Measurements from ENCODE around the gene INTS12. TPM values are rescaled to one million over a fixed set of nuclear protein-coding genes. Genes with fewer than 3 reads are reported as not detected.

INTS12 gene
- total and polyA plus RNA-seq, 2 experiments from 2014 or later: 16.5 to 24.6 TPM

- H3F3A ChIP-seq (ENCODE audit: insufficient read depth): no peaks in the 10 kb centered on the region
- no peaks in the 10 kb centered on the region for H3K4me1 ChIP-seq (ENCODE audit: insufficient read depth)
- H3K79me2 ChIP-seq (ENCODE audit: insufficient read depth): no peaks in the 10 kb centered on the region
- H3K9me3 ChIP-seq (ENCODE audit: low read depth): no peaks in the 10 kb centered on the region
- no peak overlapping the region for H3K9ac ChIP-seq
- H3K36me3 ChIP-seq (ENCODE audit: low read depth): no peaks in the 10 kb centered on the region
- 0% methylated on average over 1 of the region's 1 CpG for WGBS, 2 experiments (ENCODE audit: low coverage in 1 of 2, low lambda C conversion rate in 2 of 2, missing lambda C conversion rate in 2 of 2)
- no peaks in the 10 kb centered on the region for H3K27me3 ChIP-seq (replicated peaks; ENCODE audit: insufficient read depth)
- no peak overlapping the region for H3K4me2 ChIP-seq (ENCODE audit: unreplicated experiment)
- no peaks in the 10 kb centered on the region for H4K20me1 ChIP-seq (ENCODE audit: insufficient read depth)
- no peak overlapping the region for H3K4me3 ChIP-seq
- H3K27ac ChIP-seq: no peak overlapping the region
- TF ChIP-seq EZH2 (IDR thresholded peaks at IDR 0.05; ENCODE audit: insufficient read depth, poor library complexity, severe bottlenecking) (no peak), EZH2phosphoT487 (IDR thresholded peaks at IDR 0.05; ENCODE audit: insufficient read depth, low read depth) (no peak)
- H2AFZ ChIP-seq: no peak overlapping the region
- in situ Hi-C loops (cut with MboI): no loop called here
- DNase-seq: no peak
- H3K9me2 ChIP-seq (ENCODE audit: insufficient read depth): no peaks in the 10 kb centered on the region
These were observed 63.0 kb downstream of the INTS12 start for GRCh38 chr4:105645440-105645839.

GRCh38 chr4:105644257-105644656 lies 64.2 kb downstream of the INTS12 start:
- TF ChIP-seq EZH2 (IDR thresholded peaks at IDR 0.05; ENCODE audit: insufficient read depth, poor library complexity, severe bottlenecking): no peak
- no peak for TF ChIP-seq EZH2phosphoT487 (IDR thresholded peaks at IDR 0.05; ENCODE audit: insufficient read depth, low read depth)
- no peaks in the 10 kb centered on the region for H3K27me3 ChIP-seq (replicated peaks; ENCODE audit: insufficient read depth)

GRCh38 chr4:105641845-105642244 lies 66.6 kb downstream of the INTS12 start:
- Histone ChIP-seq H3K4me3 (no peak overlapping the region), H3F3A (ENCODE audit: insufficient read depth) (no peaks in the 10 kb centered on the region), H3K4me1 (ENCODE audit: insufficient read depth) (0 out of 2 replicates have a peak, but pooled peaks cover 3% of the 10 kb centered on the region), H3K4me2 (ENCODE audit: unreplicated experiment) (no peak overlapping the region), H3K27me3 (replicated peaks; ENCODE audit: insufficient read depth) (no peaks in the 10 kb centered on the region), H3K9me2 (ENCODE audit: insufficient read depth) (no peaks in the 10 kb centered on the region), H3K36me3 (ENCODE audit: low read depth) (no peaks in the 10 kb centered on the region), H3K27ac (no peak overlapping the region), H2AFZ (no peak overlapping the region), H3K79me2 (ENCODE audit: insufficient read depth) (no peaks in the 10 kb centered on the region), H3K9ac (no peak overlapping the region), H3K9me3 (ENCODE audit: low read depth) (no peaks in the 10 kb centered on the region), H4K20me1 (ENCODE audit: insufficient read depth) (no peaks in the 10 kb centered on the region)
- in situ Hi-C loops (cut with MboI): no loop called here
- no peak for DNase-seq
- WGBS, 2 experiments (ENCODE audit: low coverage in 1 of 2, low lambda C conversion rate in 2 of 2, missing lambda C conversion rate in 2 of 2): 53% methylated on average over 4 of the region's 4 CpGs
- no peak for TF ChIP-seq EZH2 (IDR thresholded peaks at IDR 0.05; ENCODE audit: insufficient read depth, poor library complexity, severe bottlenecking)
- no peak for TF ChIP-seq EZH2phosphoT487 (IDR thresholded peaks at IDR 0.05; ENCODE audit: insufficient read depth, low read depth)

More at GRCh38 chr4:105644257-105644656, 64.2 kb downstream of the INTS12 start:
- H3K4me2 ChIP-seq (ENCODE audit: unreplicated experiment): no peak overlapping the region
- no peak overlapping the region for H3K9ac ChIP-seq
- no peak for DNase-seq
- H3K9me3 ChIP-seq (ENCODE audit: low read depth): no peaks in the 10 kb centered on the region
- H3K9me2 ChIP-seq (ENCODE audit: insufficient read depth): no peaks in the 10 kb centered on the region
- H3K27ac ChIP-seq: no peak overlapping the region
- no peaks in the 10 kb centered on the region for H3K36me3 ChIP-seq (ENCODE audit: low read depth)
- H3K4me3 ChIP-seq: no peak overlapping the region
- H2AFZ ChIP-seq: no peak overlapping the region
- WGBS, 2 experiments (ENCODE audit: low coverage in 1 of 2, low lambda C conversion rate in 2 of 2, missing lambda C conversion rate in 2 of 2): 16 to 19% methylated on average over 2 of the region's 2 CpGs
- no peaks in the 10 kb centered on the region for H3F3A ChIP-seq (ENCODE audit: insufficient read depth)
- H4K20me1 ChIP-seq (ENCODE audit: insufficient read depth): no peaks in the 10 kb centered on the region
- H3K4me1 ChIP-seq (ENCODE audit: insufficient read depth): no peaks in the 10 kb centered on the region
- in situ Hi-C loops (cut with MboI): no loop called here
- H3K79me2 ChIP-seq (ENCODE audit: insufficient read depth): no peaks in the 10 kb centered on the region

DNA sequence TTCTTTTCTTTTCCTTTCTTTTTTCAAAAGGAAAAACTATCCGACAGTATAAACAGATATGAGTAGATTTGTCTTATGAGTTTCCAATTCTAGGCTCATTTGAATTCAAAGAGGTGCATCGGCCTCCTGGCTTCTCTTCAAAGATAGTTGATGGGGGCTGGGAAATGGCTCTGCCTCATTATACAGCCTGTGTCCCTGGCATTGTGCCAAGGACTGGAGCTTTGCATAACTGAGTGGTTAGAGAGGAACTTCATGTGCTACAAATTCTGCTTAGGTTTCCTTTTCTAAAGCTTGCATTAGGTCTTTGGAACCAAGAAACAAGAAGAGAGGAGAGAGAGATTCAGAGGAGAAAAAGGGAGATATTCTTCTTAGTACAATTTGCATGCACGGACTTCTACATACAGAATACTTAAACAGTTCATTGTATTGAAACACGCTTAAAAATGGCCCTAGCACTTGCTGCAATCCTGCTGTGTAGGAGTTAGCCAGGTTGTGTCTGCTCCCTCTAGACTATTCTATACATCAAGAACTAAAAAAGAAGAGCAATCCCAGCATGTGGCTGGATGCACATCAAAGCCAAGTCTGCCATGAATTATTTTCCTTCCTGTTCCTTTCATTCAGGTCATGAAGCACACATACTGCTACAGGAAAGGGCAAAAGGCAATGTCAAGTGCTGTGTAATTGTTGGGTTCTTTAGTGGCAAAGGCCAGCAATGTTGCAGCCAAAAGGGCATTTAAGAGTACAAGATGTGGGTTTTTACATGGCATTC lies 70.9 kb downstream of the INTS12 start:
- H3K9ac ChIP-seq: no peak overlapping the region
- H3F3A ChIP-seq (ENCODE audit: insufficient read depth): no peaks in the 10 kb centered on the region
- 0 out of 2 replicates have a peak, but pooled peaks cover 3% of the 10 kb centered on the region for H3K4me1 ChIP-seq (ENCODE audit: insufficient read depth)
- H3K36me3 ChIP-seq (ENCODE audit: low read depth): no peaks in the 10 kb centered on the region
- H3K27ac ChIP-seq: no peak overlapping the region
- in situ Hi-C loops (cut with MboI): no loop called here
- H3K9me2 ChIP-seq (ENCODE audit: insufficient read depth): no peaks in the 10 kb centered on the region
- no peak for TF ChIP-seq EZH2 (IDR thresholded peaks at IDR 0.05; ENCODE audit: insufficient read depth, poor library complexity, severe bottlenecking)
- TF ChIP-seq EZH2phosphoT487 (IDR thresholded peaks at IDR 0.05; ENCODE audit: insufficient read depth, low read depth): no peak
- DNase-seq: peak; percentile 10
- 15 to 26% methylated on average over 4 of the region's 4 CpGs for WGBS, 2 experiments (ENCODE audit: low coverage in 1 of 2, low lambda C conversion rate in 2 of 2, missing lambda C conversion rate in 2 of 2)
- no peak overlapping the region for H3K4me3 ChIP-seq
- H3K27me3 ChIP-seq (replicated peaks; ENCODE audit: insufficient read depth): peaks cover 7% of the 10 kb centered on the region; the same call in 1 of the 2 replicates
- H3K79me2 ChIP-seq (ENCODE audit: insufficient read depth): no peaks in the 10 kb centered on the region
- H2AFZ ChIP-seq: no peak overlapping the region
- H4K20me1 ChIP-seq (ENCODE audit: insufficient read depth): no peaks in the 10 kb centered on the region
- no peak overlapping the region for H3K4me2 ChIP-seq (ENCODE audit: unreplicated experiment)
- no peaks in the 10 kb centered on the region for H3K9me3 ChIP-seq (ENCODE audit: low read depth)
